Smooth muscle cell of the brain vasculature (primary cell): ENCODE data around the gene BUB1.
"Not testable (repeated sequence)": the region's sequence is repeated elsewhere in the genome, so short reads cannot be mapped to it uniquely, and the experiment has no call there.

Experiments used
- DNase-seq: peaks from one replicate; pipeline ENCODE4 v3.0.0-alpha.2; 2012; ENCODE audit warnings: low read depth, low spot score

The BUB1 gene

DNA sequence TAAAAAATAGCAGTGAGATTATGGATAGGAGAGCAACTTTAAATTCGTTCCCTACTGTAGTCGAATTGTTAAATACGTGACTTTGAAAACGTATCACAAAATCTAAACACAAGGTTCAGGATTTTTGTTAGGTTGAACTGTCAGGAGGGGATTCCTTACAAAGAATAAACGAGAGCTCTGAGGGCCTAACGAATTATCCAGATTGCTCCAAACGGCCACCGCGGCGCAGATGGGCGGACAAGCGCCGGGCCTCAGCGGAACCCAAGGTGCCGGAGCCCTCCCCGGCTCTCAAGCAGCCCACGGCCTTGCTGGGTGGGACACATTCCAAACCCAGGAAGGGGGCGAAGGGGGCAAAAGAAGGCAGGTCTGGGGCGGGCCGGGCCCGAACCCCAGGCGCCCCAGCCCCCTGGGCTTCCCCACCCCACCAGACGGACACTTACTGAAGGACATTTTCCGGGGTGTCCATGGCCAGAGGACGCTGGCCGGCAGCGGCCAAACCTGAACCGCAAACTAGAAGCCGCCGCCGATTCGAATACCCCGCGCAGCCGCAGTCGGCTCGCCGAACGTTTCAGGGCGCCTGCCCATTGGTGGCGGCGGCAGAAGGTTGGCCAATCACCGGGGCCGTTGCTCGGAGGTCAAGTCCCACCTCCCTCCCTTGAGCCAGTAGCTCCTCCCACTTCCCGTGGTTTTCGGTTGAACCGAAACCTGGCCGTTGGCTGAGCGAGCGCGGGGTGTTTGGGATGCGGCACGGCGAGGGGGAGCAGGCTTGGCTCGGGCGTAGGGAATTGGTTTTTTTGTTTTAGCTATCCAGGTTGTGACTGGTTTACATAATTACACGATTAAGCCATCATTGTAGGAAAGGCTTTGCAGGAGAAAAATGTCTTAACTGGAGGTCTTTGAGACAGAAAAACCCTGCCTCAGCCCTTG is at the start of gene BUB1:
BUB1 (minus strand) TSS at position 534 of the 927 bp plus-strand sequence; CDS start at position 466, 68 bp downstream.
- DNase-seq = peak; percentile 94

DNA sequence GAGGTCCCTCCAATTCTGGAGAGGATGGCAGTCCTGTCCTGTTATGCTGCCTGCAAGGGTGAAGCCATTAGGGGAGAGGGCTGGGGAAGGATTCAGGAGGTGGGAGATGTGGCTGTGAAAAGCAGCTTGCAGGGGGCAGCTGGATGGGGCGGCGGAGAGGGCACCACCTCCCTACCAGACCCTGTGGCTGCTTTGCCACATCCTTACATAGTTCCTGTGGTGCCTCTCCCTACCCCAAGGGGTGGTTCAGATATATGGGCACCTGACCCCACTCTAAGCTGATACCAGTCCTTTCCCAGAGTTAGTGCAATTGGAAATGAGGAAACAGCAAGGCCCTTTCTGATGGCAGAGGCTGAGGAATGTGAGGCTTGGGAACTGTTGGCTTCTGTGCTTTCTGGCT is 48.4 kb upstream of the BUB1 start:
- DNase-seq = no peak

DNA sequence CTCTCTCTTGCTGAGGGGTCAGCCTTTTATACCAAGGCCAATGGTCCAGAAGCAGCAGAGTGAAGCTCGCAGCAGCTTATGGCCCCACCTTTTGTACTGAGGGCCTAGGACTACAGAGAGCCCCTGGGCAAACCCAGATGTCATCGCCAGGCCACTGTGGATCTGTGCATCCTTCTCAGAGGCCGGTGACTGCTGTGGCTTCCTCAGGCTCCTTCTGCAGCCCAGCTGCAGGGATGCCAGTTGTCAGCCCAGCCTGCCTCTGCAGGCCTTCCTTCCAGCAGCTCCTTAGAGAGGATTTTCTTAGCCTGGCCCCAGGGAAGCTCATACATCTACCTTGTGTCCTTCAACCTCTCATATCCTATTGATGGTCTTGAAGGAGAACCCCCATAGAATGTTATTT is 48.0 kb upstream of the BUB1 start:
- DNase-seq = no peak

DNA sequence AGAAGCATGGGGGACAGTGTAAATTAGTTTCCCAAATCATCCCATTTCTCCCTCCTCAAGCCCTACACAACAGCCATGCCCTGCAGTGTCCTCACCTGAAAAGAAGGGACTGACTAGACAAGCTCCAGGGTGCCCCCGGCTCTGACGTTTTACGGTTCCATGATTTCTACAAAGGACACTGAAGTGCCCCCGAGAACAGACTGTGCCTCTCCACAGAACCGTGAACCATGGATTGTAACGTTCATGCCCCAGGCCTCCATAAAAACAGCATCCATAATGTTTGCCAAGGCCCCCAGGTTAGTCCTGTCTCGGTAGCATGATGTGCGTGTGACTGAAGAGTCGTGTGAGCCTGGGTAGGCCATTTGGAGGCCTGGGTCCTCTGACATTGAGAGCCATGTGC is 47.5 kb upstream of the BUB1 start:
- no peak for DNase-seq

DNA sequence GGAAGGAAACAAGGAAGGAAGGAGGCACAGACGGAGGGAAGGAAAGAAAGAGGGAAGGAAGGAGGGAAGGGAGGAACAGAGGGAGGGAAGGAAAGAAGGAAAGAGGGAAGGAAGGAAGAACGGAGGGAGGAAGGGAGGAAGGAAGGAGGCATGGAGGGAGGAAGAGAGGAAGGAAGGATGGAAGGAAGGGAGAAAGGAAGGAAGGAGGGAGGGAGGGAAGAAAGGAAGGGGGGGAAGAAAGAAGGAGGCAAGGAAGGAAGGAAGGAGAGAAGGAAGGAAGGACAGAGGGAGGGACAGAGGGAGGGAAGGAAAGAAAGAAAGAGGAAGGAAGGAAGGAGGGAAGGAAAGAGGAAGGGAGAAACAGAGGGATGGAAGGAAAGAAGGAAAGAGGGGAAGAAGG is 47.0 kb upstream of the BUB1 start:
- no peak for DNase-seq

GRCh38 chr2:110720547-110720946 is 42.7 kb upstream of the BUB1 start:
- DNase-seq = no peak

- DNase-seq = no peak
These were observed 41.1 kb upstream of the BUB1 start for GRCh38 chr2:110718990-110719389.

GRCh38 chr2:110718382-110718781 is 40.5 kb upstream of the BUB1 start:
- DNase-seq = no peak

DNA sequence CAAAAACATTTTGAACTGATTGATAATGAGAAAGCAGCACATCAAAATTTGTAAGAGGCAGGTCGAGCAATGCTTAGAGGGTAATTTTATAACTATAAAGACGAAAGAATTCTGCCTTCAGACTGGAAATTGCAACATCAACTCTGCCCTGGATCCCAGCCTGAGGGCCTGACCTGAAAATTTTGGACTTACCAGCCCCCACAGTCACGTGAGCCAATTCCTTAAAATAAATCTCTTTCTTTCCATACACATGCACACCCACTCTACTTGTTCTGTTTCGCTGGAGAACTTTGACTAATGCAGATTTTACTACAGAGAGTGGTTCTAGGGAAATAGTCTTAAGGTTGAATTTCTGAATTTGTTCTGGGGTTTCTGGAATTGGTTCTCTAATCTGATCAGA is 39.9 kb upstream of the BUB1 start:
- DNase-seq = no peak

DNA sequence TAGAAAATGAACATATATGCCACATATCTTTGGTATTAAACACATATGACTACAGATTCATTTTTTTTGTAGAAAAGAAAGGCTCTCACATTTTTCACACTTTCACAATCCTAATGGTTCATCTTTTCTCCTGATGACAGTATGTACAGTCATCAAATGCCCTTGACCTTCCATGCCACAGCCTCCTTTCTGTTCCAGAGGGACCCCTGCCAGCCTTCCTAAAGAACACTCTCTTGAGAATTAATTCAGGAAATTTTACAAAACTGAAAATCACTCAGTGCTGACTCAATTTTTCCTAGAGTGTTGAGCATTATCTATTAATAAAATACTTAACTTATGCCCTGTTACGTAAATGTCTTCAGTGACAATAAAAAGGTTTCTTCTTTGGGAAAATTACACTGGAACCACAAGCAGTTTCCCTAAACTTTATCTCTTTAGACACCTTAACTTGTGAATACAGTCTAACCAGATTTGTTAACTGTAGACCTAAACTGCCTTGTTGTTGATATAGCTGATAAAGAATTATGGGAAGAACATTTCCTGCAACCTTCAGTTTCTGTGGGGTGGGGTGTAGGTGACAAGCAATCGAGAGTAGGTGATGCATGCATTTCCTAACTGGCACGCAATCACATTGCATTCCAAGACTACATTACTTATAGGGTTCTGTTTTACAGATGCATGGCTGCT is 39.2 kb upstream of the BUB1 start:
- no peak for DNase-seq

DNA sequence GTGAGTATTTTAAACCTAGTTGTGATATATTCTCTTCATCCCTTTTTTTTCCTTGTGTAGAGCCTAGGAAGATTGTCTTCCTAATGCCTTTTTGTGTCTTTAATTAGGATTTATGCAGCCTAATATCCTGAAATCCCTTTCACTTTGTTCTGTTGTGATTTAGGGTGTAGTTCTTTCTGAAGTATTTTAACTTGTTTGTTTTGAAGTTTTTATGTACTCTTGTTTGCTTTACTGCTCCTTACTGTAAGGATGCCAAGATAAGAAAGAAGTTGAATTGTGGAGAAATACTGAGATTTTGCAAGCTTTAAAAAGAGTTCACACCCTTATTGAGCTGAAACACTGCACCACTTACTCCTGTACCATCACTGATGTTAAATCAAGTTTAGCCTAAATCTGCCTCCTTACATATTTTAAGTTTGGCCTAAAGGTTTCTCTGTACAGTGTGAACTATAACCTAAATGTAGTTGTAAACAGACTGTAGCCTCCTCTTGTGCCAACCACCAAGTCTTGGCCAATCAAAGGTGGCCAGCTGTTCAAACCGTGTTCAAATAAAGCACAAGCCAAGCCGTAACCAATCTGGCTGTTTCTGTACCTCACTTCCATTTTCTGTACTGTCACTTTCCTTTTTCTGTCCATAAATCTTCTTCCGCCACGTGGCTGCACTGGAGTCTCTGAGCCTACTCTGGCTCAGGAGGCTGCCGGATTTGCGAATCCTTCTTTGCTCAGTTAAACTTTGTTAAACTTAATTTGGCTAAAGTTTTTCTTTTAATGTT is 36.8 kb upstream of the BUB1 start:
- DNase-seq = no peak

DNA sequence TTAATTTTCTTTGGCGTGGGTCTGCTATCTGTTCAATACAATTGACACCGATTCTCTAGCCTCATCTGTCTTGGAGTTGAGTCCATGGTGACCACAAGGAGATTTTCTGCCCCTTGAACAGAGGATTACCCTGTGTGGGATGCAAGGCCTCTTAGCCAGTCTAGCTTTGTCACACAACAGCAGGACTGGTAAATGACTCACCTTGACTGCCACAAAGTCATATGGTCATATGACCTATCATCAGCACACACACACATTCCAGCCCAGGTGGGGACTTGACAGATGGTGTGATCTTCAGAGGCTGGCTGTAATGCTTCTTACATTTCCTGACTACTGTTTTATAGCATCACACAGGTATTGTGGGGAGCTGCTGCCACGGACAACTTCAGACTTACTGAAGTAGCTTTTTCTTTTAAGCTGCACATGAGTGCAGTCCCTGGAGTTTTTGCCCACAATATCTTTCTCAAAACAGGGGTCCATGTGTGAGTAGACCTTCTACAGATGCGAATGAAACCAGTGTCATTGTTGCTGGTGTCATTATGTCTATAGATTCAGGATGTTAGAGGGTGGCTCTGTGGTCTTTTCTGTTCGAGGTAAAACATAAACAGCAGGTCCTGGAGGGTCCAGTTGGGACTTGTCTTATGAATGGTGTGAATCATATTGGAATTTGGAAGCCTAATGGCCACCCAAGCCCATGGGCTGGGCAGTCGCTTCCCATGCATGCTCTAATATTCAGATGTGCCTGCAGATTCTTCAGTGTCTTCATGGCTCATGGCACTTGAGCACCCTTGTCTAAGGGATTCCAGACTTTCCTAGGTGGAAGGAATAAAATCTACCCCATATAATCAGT is 35.9 kb upstream of the BUB1 start:
- no peak for DNase-seq

GRCh38 chr2:110712737-110713136 is 34.9 kb upstream of the BUB1 start:
- no peak for DNase-seq

- no peak for DNase-seq
These were observed 30.6 kb upstream of the BUB1 start for GRCh38 chr2:110708455-110708854.

DNA sequence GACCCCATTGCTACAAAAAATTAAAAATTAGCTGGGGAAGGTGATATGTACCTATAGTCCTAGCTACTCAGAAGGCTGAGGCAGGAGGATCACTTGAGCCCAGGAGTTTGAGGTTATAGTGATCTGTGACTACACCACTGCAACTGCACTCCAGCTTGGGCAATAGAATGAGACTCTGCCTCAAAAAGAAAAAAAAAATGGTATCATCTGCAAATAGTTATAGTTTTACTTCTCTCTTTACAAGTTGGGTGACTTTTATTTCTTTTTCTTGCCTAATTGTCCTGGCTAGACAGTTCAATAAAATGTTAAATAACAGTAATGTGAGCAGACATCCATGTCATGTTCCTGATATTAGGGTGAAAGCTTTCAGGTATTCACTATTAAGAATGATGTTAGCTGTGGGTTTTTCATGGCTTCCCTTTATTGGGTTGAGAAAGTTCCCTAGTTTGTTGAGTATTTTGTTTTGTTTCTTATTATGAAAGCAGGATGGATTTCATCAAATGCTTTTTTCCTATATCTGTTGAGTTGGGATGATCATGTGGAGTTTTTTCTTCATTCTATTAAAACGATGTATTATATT is 29.6 kb upstream of the BUB1 start:
- no peak for DNase-seq

GRCh38 chr2:110702514-110703380 is 24.9 kb upstream of the BUB1 start:
- DNase-seq = no peak

GRCh38 chr2:110698253-110698652 is 20.4 kb upstream of the BUB1 start:
- not testable (repeated sequence) for DNase-seq

- DNase-seq = not testable (repeated sequence)
These were observed 17.5 kb upstream of the BUB1 start for GRCh38 chr2:110695146-110695898.

DNA sequence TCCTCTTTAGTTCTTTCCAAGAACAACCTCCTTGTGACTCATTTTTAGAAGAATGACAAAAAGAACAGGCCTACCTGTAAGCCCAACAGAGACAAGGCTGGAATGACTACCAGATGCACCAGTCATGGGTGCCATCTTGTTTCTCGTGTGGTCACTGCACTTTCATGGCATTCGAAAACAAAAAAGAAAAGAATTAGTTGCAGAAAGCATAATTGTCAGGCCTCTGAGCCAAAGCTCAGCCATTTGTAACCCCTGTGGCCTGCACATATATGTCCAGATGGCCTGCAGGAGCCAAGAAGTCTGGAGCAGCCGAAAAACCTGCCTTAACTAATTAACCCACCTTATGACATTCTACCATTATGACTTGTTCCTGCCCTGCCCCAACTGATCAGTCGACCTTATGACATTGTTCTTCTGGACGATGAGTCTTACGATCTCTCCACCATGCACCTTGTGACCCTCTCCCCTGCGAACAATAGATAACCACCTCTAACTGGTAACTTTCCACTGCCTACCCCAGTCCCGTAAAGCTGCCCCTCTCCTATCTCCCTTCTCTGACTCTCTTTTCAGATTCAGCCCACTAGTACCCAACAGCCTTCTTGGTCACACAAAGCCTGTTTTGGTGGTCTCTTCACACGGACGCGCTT is 13.9 kb upstream of the BUB1 start:
- no peak for DNase-seq
